ENCODE measurements around the gene PDIA2.

GRCh38 chr16:273547-274421 lies 9.2 kb upstream of the PDIA2 start:
- TF ChIP-seq CTCF (IDR thresholded peaks at IDR 0.05) (no peak), POLR2A (IDR thresholded peaks at IDR 0.05) (no peak)

Measured in uterus (tissue), 2 donors.